NCI-H1417 (cell line): ENCODE measurements around the gene OR2J3.
A peak's percentile ranks its signal among the peaks of the same experiment; 100 is the strongest.
"Not testable (repeated sequence)": the region's sequence is repeated elsewhere in the genome, so short reads cannot be mapped to it uniquely, and the experiment has no call there.

Experiments used
- DNase-seq, 3 experiments: peaks; one replicate each; lab custom pipeline; 2025; lab: John Stamatoyannopoulos, UW

Gene OR2J3

DNA sequence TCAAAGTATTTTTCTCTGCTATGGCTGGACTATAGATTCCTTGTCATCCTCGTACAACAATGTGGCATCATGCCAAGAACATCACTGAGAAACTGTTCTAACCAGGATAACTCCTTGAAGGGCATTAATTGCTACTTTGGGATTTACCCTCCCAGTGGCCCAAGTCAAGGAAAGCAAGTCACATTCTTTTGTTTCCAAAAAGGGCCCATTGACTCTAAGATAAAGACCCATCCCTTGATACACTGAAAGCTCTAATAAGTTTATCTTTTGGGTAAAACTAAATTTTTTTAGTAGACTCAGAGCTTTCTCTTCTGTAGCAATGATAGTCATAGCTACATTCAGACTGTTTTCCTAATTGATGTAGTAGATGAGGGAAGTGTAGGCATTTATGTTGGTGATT is at the start of gene OR2J3:
TSS of gene OR2J3 (plus strand) at position 301 of the 400 bp plus-strand sequence. CDS start 3,833 bp downstream, outside the sequence.
- DNase-seq: no peak

DNA sequence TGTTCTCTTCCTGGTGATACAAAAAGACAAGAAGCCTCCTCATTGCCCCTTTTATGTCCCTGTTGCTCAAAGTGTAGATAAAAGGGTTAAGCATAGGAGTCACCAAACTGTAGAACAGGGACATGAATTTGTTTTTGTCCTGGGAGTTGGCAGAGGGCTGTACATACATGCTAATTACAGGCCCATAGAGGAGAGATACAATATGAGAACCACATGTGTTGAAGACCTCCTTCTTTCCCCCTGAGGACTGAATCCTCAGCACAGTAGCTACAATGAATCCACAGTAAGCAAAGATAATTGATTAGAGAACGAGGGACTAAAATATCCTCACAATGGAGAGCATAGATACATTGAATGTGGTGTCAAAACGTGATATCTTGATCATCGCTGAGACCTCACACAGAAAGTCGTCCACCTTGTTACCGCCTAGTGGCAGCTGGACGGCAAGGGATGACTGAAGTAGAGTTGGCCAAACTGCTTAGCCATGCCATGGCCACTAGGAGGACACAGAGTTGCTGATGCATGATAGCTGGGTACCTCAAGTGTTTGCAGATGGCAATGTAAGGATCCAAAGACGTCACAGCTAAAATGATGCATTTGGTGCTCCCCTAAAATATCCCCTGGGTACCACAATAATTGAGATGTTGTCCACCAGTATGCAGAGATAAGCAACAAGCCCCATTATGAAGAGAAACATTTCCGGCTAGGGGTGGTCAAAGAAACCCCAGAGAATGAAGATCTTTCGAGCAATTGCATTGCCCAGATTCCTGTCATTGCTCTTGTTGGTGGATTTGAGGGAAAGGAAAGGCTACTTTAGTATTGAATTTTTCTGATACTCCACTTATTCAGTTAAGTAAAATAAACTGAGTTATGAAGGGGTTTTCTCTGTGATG is 35.8 kb upstream of the OR2J3 start:
- peak in 1 of 3 experiments; percentile 9 for DNase-seq

DNA sequence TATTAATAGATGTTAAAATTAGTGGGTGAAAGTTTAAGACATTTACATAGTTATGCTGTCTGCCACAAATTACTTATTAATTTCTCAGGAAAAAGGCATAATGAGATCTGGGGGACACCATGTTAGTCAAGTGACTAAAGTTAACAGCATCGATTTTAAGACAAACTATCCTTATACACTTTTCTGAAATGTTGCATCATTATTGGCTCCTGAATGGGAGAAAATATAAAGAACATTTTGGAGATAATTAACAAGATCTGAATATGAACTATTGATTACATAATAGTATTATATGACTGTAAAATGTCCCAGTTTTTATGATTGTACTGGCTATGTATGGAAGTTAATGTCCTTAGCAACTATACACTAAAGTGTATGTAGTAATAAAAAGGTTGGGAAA is 28.7 kb upstream of the OR2J3 start:
- DNase-seq: no peak

DNA sequence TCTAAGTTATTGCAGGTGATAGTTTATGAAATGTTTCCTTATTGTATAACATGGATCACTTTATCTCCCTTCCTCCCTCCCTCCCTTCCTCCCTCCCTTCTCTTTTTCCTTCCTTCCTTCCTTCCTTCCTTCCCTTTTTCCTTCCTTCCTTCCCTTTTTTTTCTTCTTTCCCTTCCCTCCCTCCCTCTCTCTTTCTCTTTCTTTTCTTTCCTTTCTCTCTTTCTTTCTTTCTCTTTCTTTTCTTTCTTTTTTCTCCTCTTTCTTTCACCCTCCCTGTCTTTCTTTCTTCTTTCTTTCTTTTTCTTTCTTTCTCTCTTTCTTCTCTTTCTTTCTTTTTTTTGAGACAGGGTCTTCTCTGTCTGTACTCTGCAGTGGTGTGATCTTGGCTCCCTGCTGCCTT is 26.5 kb upstream of the OR2J3 start:
- DNase-seq: no peak

DNA sequence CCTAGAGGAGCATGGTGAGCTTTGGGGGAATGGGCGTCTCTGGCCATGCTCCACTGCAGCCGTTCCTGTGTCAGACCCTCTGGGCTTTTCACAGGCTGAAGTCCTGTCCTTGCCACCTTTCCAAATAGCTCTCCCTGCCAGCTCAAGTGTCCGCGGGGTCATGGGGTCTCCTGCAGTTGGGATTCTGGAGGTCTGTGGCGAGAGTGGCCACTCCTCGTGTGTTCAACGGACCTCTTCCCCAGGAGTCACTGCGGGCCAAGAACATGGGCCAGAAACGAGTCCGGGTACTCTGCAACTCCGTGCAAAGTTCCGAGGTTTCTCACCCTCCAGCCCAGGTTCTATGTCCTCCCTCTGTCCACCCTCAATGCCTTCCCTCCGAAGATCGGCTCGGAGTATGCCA is 25.4 kb upstream of the OR2J3 start:
- no peak for DNase-seq

DNA sequence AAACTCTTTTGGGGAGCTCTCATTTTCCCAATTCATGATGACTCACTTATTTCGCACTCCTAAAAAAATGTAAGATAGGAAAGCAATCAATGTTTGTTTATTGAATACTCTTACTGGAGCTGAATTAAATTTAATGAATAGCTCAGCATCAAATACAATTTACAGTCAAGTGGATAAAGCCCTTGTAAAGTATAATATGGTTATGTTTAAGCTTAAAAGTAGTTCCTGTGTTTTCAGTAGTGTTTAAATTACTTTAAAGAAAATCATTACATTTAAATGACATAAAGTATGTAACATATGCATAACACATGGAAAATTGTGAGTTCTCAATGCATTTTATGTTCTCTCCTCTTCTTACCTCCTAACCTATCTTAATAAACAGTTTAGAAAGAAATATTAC is 20.6 kb upstream of the OR2J3 start, which contains the start of gene OR2B3:
TSS of gene OR2B3 (minus strand) at position 101 of the 400 bp plus-strand sequence. CDS start at position 36, 65 bp downstream.
- DNase-seq: no peak

DNA sequence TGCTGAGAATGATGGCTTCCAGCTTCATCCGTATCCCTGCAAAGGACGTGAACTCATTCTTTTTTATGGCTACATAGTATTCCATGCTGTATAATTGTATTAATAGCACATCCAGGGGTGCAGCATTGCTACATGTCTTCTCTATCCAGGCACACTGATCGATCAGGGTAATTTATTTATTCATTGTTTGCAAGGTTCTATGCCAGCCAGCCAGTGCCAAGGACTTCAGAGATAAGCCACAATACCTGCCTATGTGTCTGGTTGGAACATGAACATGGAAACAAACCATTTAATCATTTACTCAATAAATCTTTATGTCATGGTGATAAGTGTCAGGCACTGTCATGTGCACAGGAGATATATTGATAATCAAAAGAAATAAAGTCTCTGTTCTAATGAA is 14.9 kb upstream of the OR2J3 start:
- no peak for DNase-seq

DNA sequence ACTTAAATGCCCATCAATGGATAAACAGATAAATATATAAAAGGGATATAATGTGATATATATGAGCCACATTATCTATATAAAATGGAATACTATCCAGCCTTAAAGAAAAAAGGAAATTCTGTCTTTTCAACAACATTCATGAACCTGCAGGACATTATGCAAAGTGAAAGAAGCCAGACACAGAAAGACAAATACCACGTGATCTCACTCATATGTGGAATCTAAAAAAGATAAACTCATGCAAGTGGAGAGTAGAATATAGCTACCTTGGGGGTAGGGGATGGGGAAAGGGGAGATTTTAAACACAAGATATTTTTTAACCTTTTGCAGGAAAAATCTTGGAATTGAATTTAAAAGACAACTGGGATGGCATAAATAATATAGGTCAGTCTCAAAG is 10.1 kb upstream of the OR2J3 start:
- DNase-seq: no peak

DNA sequence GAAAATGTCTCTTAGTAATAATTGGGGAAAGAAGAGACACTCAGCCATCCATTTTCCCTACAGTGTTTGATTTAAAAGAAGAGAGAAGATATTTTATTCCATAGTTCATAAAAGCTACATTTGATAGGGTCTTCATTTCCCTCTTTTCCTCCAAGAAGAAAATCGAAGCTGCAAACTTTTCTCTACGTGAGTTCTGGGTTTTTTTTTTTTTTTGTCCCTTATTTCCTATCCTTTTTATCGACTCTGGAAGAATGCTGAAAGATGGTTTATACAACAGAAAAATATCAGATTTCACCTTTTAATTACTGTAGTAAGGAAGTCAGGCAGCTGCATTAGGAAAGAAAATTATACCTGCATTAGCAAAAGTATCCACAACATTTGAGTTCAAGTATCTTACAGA is 8.7 kb upstream of the OR2J3 start, which contains the start of gene OR2J1:
TSS of gene OR2J1 (plus strand) at position 301 of the 400 bp plus-strand sequence. CDS start 1,453 bp downstream, outside the sequence.
- DNase-seq: no peak

DNA sequence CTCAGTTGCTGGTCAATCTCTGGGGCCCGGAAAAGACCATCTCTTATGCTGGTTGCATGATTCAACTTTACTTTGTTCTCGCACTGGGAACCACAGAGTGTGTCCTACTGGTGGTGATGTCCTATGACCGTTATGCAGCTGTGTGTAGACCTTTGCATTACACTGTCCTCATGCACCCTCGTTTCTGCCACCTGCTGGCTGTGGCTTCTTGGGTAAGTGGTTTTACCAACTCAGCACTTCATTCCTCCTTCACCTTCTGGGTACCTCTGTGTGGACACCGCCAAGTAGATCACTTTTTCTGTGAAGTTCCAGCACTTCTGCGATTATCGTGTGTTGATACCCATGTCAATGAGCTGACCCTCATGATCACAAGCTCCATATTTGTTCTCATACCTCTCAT is 4.3 kb downstream of the OR2J3 start:
- no peak for DNase-seq

DNA sequence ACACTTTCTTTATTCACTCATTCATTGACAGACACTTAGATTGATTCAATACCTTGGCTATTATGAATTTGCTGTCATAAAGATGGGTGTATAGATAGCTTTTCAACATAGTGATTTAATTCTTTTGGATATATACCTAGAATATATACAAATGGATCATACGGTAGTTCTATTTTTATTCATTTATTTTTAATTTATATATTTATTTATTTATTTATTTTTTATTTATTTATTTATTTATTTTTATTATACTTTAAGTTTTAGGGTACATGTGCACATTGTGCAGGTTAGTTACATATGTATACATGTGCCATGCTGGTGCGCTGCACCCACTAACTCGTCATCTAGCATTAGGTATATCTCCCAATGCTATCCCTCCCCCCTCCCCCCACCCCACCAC is 7.1 kb downstream of the OR2J3 start:
- not testable (repeated sequence) for DNase-seq

DNA sequence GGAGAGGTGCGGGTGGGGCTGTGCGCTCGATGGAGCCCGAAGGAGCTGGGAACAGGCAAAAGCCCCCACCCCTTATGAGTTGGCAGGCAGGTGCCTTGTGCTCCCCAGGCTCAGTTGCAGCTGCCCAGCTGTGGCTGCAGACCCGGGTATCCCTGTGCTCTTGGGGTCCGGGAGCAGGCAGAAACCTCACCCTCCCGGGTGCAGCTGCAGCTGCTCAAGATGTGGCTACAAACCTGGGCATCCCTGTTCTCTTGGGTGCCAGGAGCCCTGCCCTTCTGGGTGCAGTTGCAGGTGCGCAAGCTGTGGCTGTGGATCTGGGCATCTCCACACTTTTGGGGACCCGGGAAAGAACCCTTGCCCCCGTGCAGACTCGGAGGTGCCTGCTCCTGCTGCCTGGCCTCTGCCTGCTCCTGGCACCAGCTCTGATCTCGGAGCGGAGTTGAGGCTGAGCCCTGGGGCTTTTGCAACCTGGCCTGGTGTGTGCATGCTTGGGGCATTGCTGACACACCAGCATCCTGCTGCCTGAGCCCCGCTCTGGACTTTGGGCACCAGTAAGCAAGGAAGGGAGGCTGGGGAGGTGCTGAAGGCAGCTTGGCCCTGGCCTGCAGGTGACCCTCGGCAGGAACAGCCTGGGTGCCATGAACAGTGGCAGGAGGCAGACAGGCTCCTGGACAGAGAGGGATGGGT is 21.6 kb downstream of the OR2J3 start:
- DNase-seq: no peak

DNA sequence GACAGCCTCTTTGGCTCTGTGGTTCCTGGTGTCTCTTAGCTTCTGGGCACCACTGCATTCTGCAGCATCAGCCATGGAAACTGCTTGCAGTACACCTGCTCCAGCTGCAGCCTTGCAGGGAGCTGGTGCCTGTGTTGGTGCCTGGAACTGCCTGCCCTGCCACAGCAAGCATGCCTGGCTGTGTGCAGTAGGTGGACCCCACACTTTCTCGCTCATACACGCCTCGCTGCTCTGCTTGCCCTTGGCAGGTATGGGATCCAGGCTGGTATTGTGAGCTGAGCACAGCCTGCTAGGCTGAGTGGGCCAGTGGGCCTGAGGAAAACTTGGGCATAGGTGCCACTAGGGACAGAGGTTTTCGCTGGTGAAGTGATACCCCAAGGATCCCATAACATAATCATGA is 22.8 kb downstream of the OR2J3 start:
- no peak for DNase-seq

DNA sequence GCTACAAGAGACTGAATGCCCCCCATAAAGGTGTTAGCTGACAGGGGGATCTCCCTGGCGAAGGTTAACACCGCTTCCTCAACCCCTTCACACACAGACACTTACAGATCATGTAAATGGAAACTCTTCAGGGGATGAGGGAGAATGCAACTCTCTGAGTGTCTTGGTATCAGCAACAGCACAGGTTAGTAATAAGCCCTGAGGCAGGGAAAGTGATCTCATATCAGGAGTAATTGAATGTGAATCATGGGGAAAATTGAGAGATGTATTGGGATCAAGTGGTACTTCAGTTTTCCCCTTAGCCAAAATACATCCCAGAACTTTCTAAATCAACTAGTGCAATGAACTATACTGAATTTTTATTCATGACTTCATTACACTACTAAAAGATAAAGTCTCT is 23.8 kb downstream of the OR2J3 start:
- no peak for DNase-seq

DNA sequence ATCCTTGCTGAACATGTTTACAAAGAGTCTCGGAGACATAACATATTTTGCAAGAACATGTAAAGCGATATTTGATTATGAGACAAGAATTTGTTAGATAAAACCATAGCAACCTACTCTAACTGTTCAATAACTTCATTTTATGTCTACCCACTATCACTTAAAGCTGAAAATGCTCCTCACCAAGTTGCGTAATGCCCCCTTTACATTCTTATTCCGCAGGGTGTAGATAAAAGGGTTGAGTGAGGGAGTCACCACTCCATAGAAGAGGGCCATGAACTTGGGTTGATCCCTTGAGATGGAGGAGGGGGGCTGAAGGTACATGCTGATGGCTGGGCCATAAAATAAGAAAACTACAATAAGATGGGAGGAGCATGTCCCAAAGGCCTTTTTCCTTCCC is 29.9 kb downstream of the OR2J3 start:
- no peak for DNase-seq

DNA sequence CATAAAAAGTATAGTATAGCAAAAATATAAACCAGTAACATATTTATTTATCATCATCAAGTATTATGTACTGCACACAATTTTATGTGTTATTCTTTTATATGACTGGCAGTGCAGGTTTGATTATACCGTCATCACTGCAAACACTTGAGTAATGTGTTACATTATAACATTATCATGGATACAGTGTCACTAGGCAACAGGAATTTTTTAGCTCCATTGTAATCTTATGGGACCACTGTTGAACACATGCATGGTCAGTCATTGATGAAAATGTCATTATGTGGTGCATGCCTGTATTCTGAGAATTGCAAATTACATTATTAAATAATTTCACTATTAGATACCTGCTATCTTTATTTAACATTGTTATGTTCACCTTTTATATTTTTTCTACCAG is 33.7 kb downstream of the OR2J3 start:
- DNase-seq: no peak

DNA sequence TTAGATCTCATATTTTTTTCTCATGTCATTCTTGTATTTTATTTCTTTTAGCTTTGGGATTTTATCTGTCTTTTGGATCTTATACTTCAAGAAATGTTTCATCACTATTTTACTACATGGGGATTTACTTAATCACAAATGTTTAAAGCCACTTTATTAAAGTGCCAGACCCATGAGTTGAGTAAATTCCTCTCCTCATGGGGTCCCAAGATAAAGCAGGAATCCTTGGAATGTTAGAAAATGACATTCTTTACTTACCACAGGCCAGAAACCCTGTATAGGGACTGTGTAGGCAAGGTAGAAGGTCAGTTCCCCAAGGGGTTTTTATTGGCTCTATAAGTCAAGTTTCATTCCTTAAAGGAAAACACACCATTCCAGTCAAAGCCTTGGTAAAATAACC is 34.5 kb downstream of the OR2J3 start:
- no peak for DNase-seq

DNA sequence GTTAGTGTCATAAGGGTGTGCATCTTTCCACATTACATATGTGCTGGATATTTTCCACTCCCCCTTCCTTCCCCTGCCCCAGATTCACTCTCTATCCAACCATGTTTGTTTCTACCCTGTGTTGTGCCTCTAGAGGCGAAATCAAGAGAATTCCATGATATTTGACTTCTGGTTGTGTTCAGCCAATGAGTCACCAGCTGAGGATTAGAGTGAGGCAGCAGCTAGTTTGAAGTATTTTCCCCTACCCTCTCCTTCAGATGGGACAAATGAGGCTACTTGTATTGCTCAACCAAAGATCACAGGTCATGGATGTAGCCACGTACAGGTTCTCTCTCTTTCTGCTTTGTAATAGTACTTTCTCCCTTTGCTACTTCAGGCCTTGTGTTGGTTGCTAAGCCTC is 38.3 kb downstream of the OR2J3 start:
- DNase-seq: no peak

DNA sequence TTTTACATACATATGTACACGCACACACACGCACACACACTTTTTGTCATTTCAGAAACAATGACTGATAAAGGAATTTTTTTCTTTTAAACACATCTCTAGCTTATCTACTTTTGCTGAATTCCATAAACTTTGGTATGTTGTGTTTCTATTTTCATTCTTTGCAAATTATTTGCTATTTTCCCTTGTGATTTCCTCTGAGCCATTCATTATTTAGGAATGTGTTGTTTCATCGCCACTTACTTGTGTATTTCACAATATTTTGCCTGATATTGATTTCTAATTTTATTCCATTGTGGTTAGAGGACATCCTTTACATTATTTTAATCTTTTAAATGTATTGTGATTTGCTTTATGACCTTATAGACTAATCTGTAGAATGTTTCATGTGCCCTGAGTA is 39.2 kb downstream of the OR2J3 start:
- no peak for DNase-seq

DNA sequence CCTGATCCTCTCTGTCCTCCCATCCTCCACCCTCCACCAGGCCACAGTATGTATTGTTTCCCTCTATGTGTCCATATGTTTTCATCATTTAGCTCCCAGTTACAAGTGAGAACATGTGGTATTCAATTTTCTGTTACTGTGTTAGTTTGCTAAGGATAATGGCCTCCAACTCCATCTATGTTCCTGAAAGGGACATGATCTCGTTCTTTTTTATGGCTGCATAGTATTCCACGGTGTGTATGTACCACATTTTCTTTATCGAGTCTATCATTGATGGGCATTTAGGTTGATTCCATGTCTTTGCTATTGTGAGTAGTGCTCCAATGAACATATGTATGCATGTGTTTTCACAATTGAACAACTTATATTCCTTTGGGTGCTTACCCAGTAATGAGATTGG is 41.6 kb downstream of the OR2J3 start:
- not testable (repeated sequence) for DNase-seq

DNA sequence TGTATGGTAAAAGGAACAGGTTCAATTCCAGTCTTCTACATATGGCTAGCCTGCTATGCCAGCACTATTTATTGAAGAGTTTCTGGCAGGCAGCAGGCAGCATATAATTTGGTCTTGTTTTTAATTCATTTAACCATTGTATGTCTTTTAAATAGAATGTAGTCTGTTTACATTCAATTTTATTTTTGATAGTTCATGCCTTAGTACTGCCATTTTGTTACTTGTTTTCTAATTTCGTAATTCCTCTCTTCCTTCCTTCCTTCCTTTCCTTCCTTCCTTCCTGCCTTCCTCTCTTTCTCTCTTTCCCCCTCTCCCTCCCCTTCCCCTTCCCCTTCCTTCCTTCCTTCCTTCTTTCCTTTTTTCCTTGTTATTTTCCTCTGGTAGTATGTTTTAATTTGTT is 45.2 kb downstream of the OR2J3 start:
- DNase-seq: no peak

DNA sequence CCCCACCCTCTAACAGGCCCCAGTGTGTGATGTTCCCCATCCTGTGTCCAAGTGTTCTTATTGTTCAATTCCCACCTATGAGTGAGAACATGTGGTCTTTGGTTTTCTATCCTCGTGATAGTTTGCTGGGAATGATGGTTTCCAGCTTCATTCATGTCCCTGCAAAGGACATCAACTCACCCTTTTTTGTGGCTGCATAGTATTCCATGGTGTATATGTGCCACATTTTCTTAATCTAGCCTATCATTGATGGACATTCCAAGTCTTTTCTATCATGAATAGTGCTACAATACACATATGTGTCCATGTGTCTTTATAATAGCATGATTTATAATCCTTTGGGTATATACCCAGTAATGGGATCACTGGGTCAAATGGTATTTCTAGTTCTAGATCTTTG is 47.3 kb downstream of the OR2J3 start:
- DNase-seq: not testable (repeated sequence)

DNA sequence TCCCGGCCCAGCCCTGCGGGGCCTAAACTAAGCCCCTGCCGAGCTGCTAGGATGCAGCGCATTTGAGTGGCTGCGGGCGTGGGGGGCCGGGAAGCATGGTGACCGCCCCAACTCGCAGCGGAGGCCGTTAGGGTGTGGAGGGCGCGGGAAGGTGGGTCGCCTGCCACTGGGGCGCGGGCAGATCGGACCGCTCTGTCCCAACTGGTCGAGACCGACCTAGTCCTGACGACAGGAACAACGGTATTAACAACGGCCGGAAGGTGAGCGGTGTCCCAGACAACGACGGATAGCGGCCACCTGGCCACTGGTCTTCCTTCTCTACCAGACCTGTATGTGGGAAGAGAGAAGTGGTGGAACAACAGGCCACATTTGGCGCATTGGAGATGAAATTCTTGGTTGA is 52.1 kb downstream of the OR2J3 start:
- not testable (repeated sequence) for DNase-seq
